Nephron (organoid): ENCODE data around the gene ARL15.

Experiments
- H3K27ac Mint-ChIP-seq, 3 experiments: 2 replicates each; pipeline ENCODE4 v1.8.0; 2020; ENCODE audit warnings: mixed read lengths in 3 of 3, mild to moderate bottlenecking in 2 of 3, moderate library complexity in 1 of 3
- H3K27me3 Mint-ChIP-seq: 2 replicates; pipeline ENCODE4 v1.8.0; 2021; ENCODE audit warnings: low read depth, mild to moderate bottlenecking, moderate library complexity, mixed read lengths
- H3K36me3 Mint-ChIP-seq: 2 replicates; pipeline ENCODE4 v1.8.0; 2020; ENCODE audit warnings: low read depth, mixed read lengths
- H3K4me1 Mint-ChIP-seq: 2 replicates; pipeline ENCODE4 v1.8.0; 2020; ENCODE audit warnings: mixed read lengths
- H3K4me3 Mint-ChIP-seq, 3 experiments: 2 replicates each; pipeline ENCODE4 v1.8.0; 2020; ENCODE audit warnings: mild to moderate bottlenecking in 3 of 3, mixed read lengths in 3 of 3, moderate library complexity in 2 of 3
- H3K9me3 Mint-ChIP-seq: 2 replicates; pipeline ENCODE4 v1.8.0; 2020; ENCODE audit warnings: mixed read lengths
- CTCF ChIP-seq, 3 experiments: fragments of 200-600 bp; sonication (generic); IDR thresholded peaks; one replicate each; pipeline ENCODE4 v1.5.0; 2021; ENCODE audit warnings: antibody characterized with exemption in 3 of 3; ENCODE audit not compliant: unreplicated experiment in 3 of 3

ARL15 gene

GRCh38 chr5:54217826-54218503, 92.4 kb downstream of the ARL15 start:
- Mint-ChIP-seq H3K27ac (peak overlapping the region in 2 of 3 experiments; percentile 8 to 18), H3K27me3 (peaks cover 5% of the 10 kb centered on the region), H3K9me3 (no peaks in the 10 kb centered on the region), H3K4me1 (peaks cover 59% of the 10 kb centered on the region), H3K4me3 (no peak overlapping the region), H3K36me3 (no peaks in the 10 kb centered on the region)
- peak; percentile 76 to 90 (median 86) for TF ChIP-seq CTCF (IDR thresholded peaks at IDR 0.05; ENCODE audit: unreplicated experiment in 3 of 3)

GRCh38 chr5:54215233-54215736, 95.1 kb downstream of the ARL15 start:
- peak overlapping the region; percentile 36 to 77 (median 77) for H3K27ac Mint-ChIP-seq
- TF ChIP-seq CTCF (IDR thresholded peaks at IDR 0.05; ENCODE audit: unreplicated experiment in 3 of 3): no peak
- H3K4me3 Mint-ChIP-seq: no peak overlapping the region
- H3K4me1 Mint-ChIP-seq: peaks cover 45% of the 10 kb centered on the region
- H3K27me3 Mint-ChIP-seq: peaks cover 5% of the 10 kb centered on the region
- H3K9me3 Mint-ChIP-seq: no peaks in the 10 kb centered on the region
- no peaks in the 10 kb centered on the region for H3K36me3 Mint-ChIP-seq

- peaks cover 5% of the 10 kb centered on the region for H3K27me3 Mint-ChIP-seq
- H3K4me3 Mint-ChIP-seq: no peak overlapping the region
- H3K27ac Mint-ChIP-seq: peak overlapping the region; percentile 36 to 77 (median 77)
- no peaks in the 10 kb centered on the region for H3K9me3 Mint-ChIP-seq
- no peak for TF ChIP-seq CTCF (IDR thresholded peaks at IDR 0.05; ENCODE audit: unreplicated experiment in 3 of 3)
- no peaks in the 10 kb centered on the region for H3K36me3 Mint-ChIP-seq
- peaks cover 45% of the 10 kb centered on the region for H3K4me1 Mint-ChIP-seq
Observed at GRCh38 chr5:54214722-54215121, 95.7 kb downstream of the ARL15 start.

- Mint-ChIP-seq H3K27ac (no peak overlapping the region), H3K9me3 (no peaks in the 10 kb centered on the region), H3K36me3 (no peaks in the 10 kb centered on the region), H3K27me3 (peaks cover 5% of the 10 kb centered on the region), H3K4me3 (no peak overlapping the region), H3K4me1 (peaks cover 30% of the 10 kb centered on the region)
- no peak for TF ChIP-seq CTCF (IDR thresholded peaks at IDR 0.05; ENCODE audit: unreplicated experiment in 3 of 3)
Observed at GRCh38 chr5:54212331-54212730, 98.0 kb downstream of the ARL15 start.

GRCh38 chr5:54211912-54212311, 98.5 kb downstream of the ARL15 start:
- no peak overlapping the region for H3K4me3 Mint-ChIP-seq

More at GRCh38 chr5:54211912-54212311, 98.5 kb downstream of the ARL15 start:
- Mint-ChIP-seq H3K27me3 (peaks cover 5% of the 10 kb centered on the region), H3K4me1 (peaks cover 30% of the 10 kb centered on the region), H3K9me3 (no peaks in the 10 kb centered on the region), H3K27ac (no peak overlapping the region), H3K36me3 (no peaks in the 10 kb centered on the region)
- no peak for TF ChIP-seq CTCF (IDR thresholded peaks at IDR 0.05; ENCODE audit: unreplicated experiment in 3 of 3)
